H9 (cell line): ENCODE results near the gene TCF4. TPM values are rescaled to one million over a fixed set of nuclear protein-coding genes. Genes with fewer than 3 reads are reported as not detected.

ENCODE experiments used
- DNase-seq: peaks from one replicate; pipeline ENCODE4 v3.0.0-alpha.2; 2017
- H2AFZ ChIP-seq: one replicate; pipeline ENCODE4 v1.6.1; 2013; ENCODE audit warnings: mild to moderate bottlenecking, low read length, control low read depth, moderate library complexity
- H2AK5ac ChIP-seq: 2 replicates; pipeline ENCODE4 v1.6.1; 2013; ENCODE audit warnings: low read length, control low read depth, mixed read lengths; ENCODE audit not compliant: insufficient read length
- H2BK120ac ChIP-seq: one replicate; pipeline ENCODE4 v1.6.1; 2013; ENCODE audit warnings: low read depth, mild to moderate bottlenecking, low read length, control low read depth, inconsistent platforms; ENCODE audit not compliant: poor library complexity, severe bottlenecking
- H2BK12ac ChIP-seq: 2 replicates; pipeline ENCODE4 v1.6.1; 2013; ENCODE audit warnings: low read length, control low read depth, mixed read lengths, low read depth; ENCODE audit not compliant: insufficient read length
- H2BK15ac ChIP-seq: 2 replicates; pipeline ENCODE4 v1.6.1; 2013; ENCODE audit warnings: low read depth, low read length, control low read depth
- H2BK20ac ChIP-seq: one replicate; pipeline ENCODE4 v1.6.1; 2013; ENCODE audit warnings: low read depth, mild to moderate bottlenecking, low read length, control low read depth, inconsistent platforms; ENCODE audit not compliant: poor library complexity, severe bottlenecking
- H2BK5ac ChIP-seq: 2 replicates; pipeline ENCODE4 v1.6.1; 2013; ENCODE audit warnings: low read length, control low read depth, mixed read lengths; ENCODE audit not compliant: insufficient read length
- H3K14ac ChIP-seq: 2 replicates; pipeline ENCODE4 v1.6.1; 2013; ENCODE audit warnings: low read length, control low read depth; ENCODE audit not compliant: insufficient read depth
- H3K18ac ChIP-seq: 2 replicates; pipeline ENCODE4 v1.6.1; 2013; ENCODE audit warnings: low read depth, mild to moderate bottlenecking, mixed read lengths, low read length, control low read depth; ENCODE audit not compliant: insufficient read length
- H3K23ac ChIP-seq: 2 replicates; pipeline ENCODE4 v1.6.1; 2013; ENCODE audit warnings: low read length, control low read depth, mixed read lengths, low read depth; ENCODE audit not compliant: insufficient read length
- H3K23me2 ChIP-seq: 2 replicates; pipeline ENCODE4 v1.6.1; 2013; ENCODE audit warnings: low read depth, mild to moderate bottlenecking, mixed read lengths, low read length, control low read depth; ENCODE audit not compliant: insufficient read length, poor library complexity, severe bottlenecking
- H3K27ac ChIP-seq: 2 replicates; pipeline ENCODE4 v1.5.1; 2013; ENCODE audit warnings: low read length, control low read depth, mixed read lengths, low read depth; ENCODE audit not compliant: insufficient read length
- H3K27me3 ChIP-seq: 2 replicates; pipeline ENCODE4 v1.6.1; 2013; ENCODE audit warnings: low read length, control low read depth, inconsistent platforms; ENCODE audit not compliant: insufficient read depth
- H3K4ac ChIP-seq: 2 replicates; pipeline ENCODE4 v1.6.1; 2013; ENCODE audit warnings: low read depth, mild to moderate bottlenecking, control low read depth, inconsistent platforms, low read length, moderate library complexity
- H3K4me1 ChIP-seq: 2 replicates; pipeline ENCODE4 v1.6.1; 2013; ENCODE audit warnings: low read length, control low read depth, inconsistent platforms; ENCODE audit not compliant: insufficient read depth
- H3K4me2 ChIP-seq: 2 replicates; pipeline ENCODE4 v1.6.1; 2013; ENCODE audit warnings: low read length, control low read depth, mixed read lengths; ENCODE audit not compliant: insufficient read length, insufficient read depth
- H3K56ac ChIP-seq: 2 replicates; pipeline ENCODE4 v1.6.1; 2013; ENCODE audit warnings: low read depth, mild to moderate bottlenecking, mixed read lengths, low read length, control low read depth; ENCODE audit not compliant: insufficient read length
- H3K79me1 ChIP-seq: 2 replicates; pipeline ENCODE4 v1.6.1; 2013; ENCODE audit warnings: low read depth, mild to moderate bottlenecking, moderate library complexity, low read length, control low read depth, inconsistent platforms; ENCODE audit not compliant: insufficient read depth, poor library complexity, severe bottlenecking
- H3K79me2 ChIP-seq: 2 replicates; pipeline ENCODE4 v1.6.1; 2013; ENCODE audit warnings: low read length, control low read depth, inconsistent platforms; ENCODE audit not compliant: insufficient read depth
- H3K9ac ChIP-seq: 2 replicates; pipeline ENCODE4 v1.6.1; 2013; ENCODE audit warnings: low read length, control low read depth, mixed read lengths; ENCODE audit not compliant: insufficient read length; ENCODE audit errors: extremely low read depth
- H3K9me3 ChIP-seq: one replicate; pipeline ENCODE4 v1.6.1; 2013; ENCODE audit warnings: low read depth, low read length, inconsistent platforms; ENCODE audit not compliant: control insufficient read depth
- H3T11ph ChIP-seq: one replicate; pipeline ENCODE4 v1.6.1; 2013; ENCODE audit warnings: mild to moderate bottlenecking, low read length, control low read depth, inconsistent platforms
- H4K20me1 ChIP-seq: one replicate; pipeline ENCODE4 v1.6.1; 2013; ENCODE audit not compliant: control insufficient read depth, insufficient read length, insufficient read depth
- H4K5ac ChIP-seq: 2 replicates; pipeline ENCODE4 v1.6.1; 2013; ENCODE audit warnings: low read depth, mild to moderate bottlenecking, mixed read lengths, low read length, control low read depth; ENCODE audit not compliant: insufficient read length
- H4K8ac ChIP-seq: replicated peaks from 2 replicates; pipeline ENCODE4 v1.6.1; 2013; ENCODE audit warnings: low read length, control low read depth, mixed read lengths, low read depth; ENCODE audit not compliant: insufficient read length
- H4K91ac ChIP-seq: 2 replicates; pipeline ENCODE4 v1.6.1; 2013; ENCODE audit warnings: low read depth, mild to moderate bottlenecking, moderate library complexity, mixed read lengths, low read length, control low read depth; ENCODE audit not compliant: insufficient read length
- H3K27ac Mint-ChIP-seq, 3 experiments: 2 replicates in 2 of 3; 3 replicates in 1 of 3; pipeline ENCODE4 v1.8.0; 2020 to 2021; ENCODE audit warnings: mixed read lengths in 3 of 3, mild to moderate bottlenecking in 1 of 3, moderate library complexity in 1 of 3
- H3K27me3 Mint-ChIP-seq: 2 replicates; pipeline ENCODE4 v1.8.0; 2021; ENCODE audit warnings: low read depth, mild to moderate bottlenecking, moderate library complexity, mixed read lengths
- H3K36me3 Mint-ChIP-seq, 3 experiments: 2 replicates in 2 of 3; 3 replicates in 1 of 3; pipeline ENCODE4 v1.8.0; 2020 to 2021; ENCODE audit warnings: low read depth in 3 of 3, mixed read lengths in 3 of 3; ENCODE audit not compliant: insufficient read depth in 1 of 3
- H3K4me1 Mint-ChIP-seq, 2 experiments: 2 replicates each; pipeline ENCODE4 v1.8.0; 2020; ENCODE audit warnings: mixed read lengths in 2 of 2
- H3K4me3 Mint-ChIP-seq, 2 experiments: 2 replicates in 1 of 2; 3 replicates in 1 of 2; pipeline ENCODE4 v1.8.0; 2020 to 2021; ENCODE audit warnings: mild to moderate bottlenecking in 2 of 2, mixed read lengths in 2 of 2, moderate library complexity in 1 of 2
- H3K9me3 Mint-ChIP-seq, 2 experiments: 2 replicates in 1 of 2; 3 replicates in 1 of 2; pipeline ENCODE4 v1.8.0; 2020; ENCODE audit warnings: mild to moderate bottlenecking in 2 of 2, mixed read lengths in 2 of 2, moderate library complexity in 1 of 2
- CTCF ChIP-seq: fragments of 200-600 bp; sonication (generic); conservative IDR thresholded peaks from 3 replicates; pipeline ENCODE4 v1.8.0; 2021; ENCODE audit warnings: antibody characterized with exemption, mild to moderate bottlenecking
- WGBS: extraction: QIAGEN DNeasy Blood & Tissue Kit; methylation state at CpG from one replicate; pipeline ENCODE4 v1.1.7; 2013; ENCODE audit warnings: missing lambda C conversion rate, low lambda C conversion rate, mixed read lengths; ENCODE audit not compliant: insufficient read length; ENCODE audit errors: extremely low coverage; 5-methylcytosine and 5-hydroxymethylcytosine counted together
- total RNA-seq: library from RNA; stranded (reverse); gene quantifications from 2 replicates; pipeline ENCODE4 v1.2.1, GENCODE V29; 2021

The TCF4 gene
- total RNA-seq, 1 experiment from 2014 or later = 99.4 TPM

GRCh38 chr18:55610506-55610905, 22.5 kb upstream of the TCF4 start:
- Histone ChIP-seq H4K20me1 (no peaks in the 10 kb centered on the region), H4K91ac (no peak overlapping the region), H3K9me3 (no peaks in the 10 kb centered on the region), H3K23me2 (no peaks in the 10 kb centered on the region), H3K79me2 (no peaks in the 10 kb centered on the region), H2BK120ac (no peak overlapping the region), H3K79me1 (no peaks in the 10 kb centered on the region), H3K4me2 (no peak overlapping the region), H4K5ac (no peak overlapping the region), H3K18ac (no peak overlapping the region), H2BK15ac (no peak overlapping the region), H3K9ac (no peak overlapping the region), H2AK5ac (no peak overlapping the region), H2BK20ac (no peak overlapping the region), H3K56ac (no peak overlapping the region), H2BK12ac (no peak overlapping the region), H3K23ac (no peak overlapping the region), H4K8ac (no peak overlapping the region), H2BK5ac (no peak overlapping the region), H3T11ph (no peak overlapping the region), H3K27ac (no peak overlapping the region), H3K27me3 (no peaks in the 10 kb centered on the region), H2AFZ (no peak overlapping the region), H3K4ac (no peak overlapping the region), H3K14ac (no peak overlapping the region), H3K4me1 (no peaks in the 10 kb centered on the region)
- no peak for TF ChIP-seq CTCF
- no peaks in the 10 kb centered on the region for H3K27me3 Mint-ChIP-seq
- H3K27ac Mint-ChIP-seq = no peak overlapping the region
- WGBS = no CpG with 5 or more reads among the region's 2 CpGs
- no peak for DNase-seq
- H3K4me3 Mint-ChIP-seq = no peak overlapping the region
- H3K36me3 Mint-ChIP-seq = no peaks in the 10 kb centered on the region
- no peaks in the 10 kb centered on the region; a peak in 2 of 5 replicates for H3K9me3 Mint-ChIP-seq
- no peaks in the 10 kb centered on the region for H3K4me1 Mint-ChIP-seq
